22Rv1 (cell line): Measurements from ENCODE around the gene KLHDC8A.

Source experiments
- H3K27ac ChIP-seq: fragments of 450-650 bp; 2 replicates; pipeline ENCODE4 v1.5.1; 2017
- CTCF ChIP-seq: fragments of 450-650 bp; IDR thresholded peaks from 2 replicates; pipeline ENCODE4 v1.5.1; 2017; ENCODE audit warnings: mild to moderate bottlenecking
- ZFX ChIP-seq: fragments of 450-650 bp; IDR thresholded peaks from 2 replicates; pipeline ENCODE4 v1.6.1; 2017; ENCODE audit warnings: antibody characterized with exemption, borderline replicate concordance

KLHDC8A gene

GRCh38 chr1:205332015-205332791 lies 24.5 kb downstream of the KLHDC8A start:
- H3K27ac ChIP-seq, result no peak overlapping the region

GRCh38 chr1:205330150-205330549 lies 26.6 kb downstream of the KLHDC8A start:
- TF ChIP-seq ZFX (no peak), CTCF (no peak)
- H3K27ac ChIP-seq, result no peak overlapping the region

More at GRCh38 chr1:205332015-205332791, 24.5 kb downstream of the KLHDC8A start:
- no peak for TF ChIP-seq CTCF
- no peak for TF ChIP-seq ZFX

GRCh38 chr1:205329719-205330118 lies 27.0 kb downstream of the KLHDC8A start:
- no peak for TF ChIP-seq ZFX
- no peak for TF ChIP-seq CTCF
- H3K27ac ChIP-seq, result no peak overlapping the region

DNA sequence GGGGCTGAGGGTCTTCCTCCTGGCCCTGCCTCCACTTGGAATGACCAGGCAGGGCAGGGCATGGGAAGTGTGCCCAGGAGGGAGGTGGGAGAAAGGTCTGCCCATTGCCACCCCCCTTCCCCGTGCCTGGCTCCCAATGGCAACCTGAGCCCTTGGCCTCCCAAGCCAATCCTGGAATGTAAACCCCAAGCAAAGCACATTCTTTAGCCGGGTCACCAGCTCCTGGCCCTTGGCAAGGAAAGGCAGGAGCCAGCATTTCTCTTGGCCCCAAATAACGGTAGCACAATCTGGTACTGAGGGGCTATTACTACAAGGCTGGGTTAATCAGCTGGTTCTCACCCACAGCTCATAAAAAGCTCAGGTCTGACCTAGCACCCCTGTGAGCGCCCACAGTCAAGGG lies 28.2 kb downstream of the KLHDC8A start:
- H3K27ac ChIP-seq, result no peak overlapping the region
- TF ChIP-seq CTCF (no peak), ZFX (no peak)

DNA sequence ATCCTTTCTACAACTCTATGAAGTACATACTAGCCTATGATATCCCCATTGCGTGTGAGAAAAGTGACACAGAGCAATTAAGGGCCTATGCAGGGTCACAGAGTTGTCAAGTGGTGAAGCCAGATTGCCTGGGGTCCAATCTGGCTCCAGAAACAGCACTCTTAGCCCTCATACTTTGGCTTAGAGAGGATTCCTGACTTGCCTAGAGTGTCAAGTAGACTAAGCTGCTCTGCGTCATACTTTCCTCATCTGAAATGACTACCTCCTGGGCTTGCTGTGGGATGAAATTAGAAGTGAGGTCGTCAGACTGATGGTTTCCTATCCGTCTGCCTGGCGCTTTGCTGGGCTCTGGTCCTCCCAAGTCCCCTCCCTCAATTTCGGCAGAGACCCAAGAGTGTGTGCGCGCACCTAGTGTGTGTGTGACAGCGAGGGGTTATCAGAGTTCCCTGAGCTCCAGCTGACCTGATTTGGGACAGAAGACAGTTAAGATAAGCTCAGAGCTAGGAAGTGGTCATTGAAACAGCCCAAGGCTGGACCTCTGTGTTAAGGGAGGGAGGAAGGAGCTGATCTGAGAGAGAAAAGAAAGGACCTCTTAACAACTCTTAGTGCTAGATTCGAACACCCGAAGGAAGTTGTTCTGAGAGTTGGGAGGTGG lies 29.8 kb downstream of the KLHDC8A start:
- TF ChIP-seq ZFX (no peak), CTCF (no peak)

GRCh38 chr1:205325334-205325884 lies 31.3 kb downstream of the KLHDC8A start:
- H3K27ac ChIP-seq, result no peak overlapping the region
- peak; percentile 83 for TF ChIP-seq CTCF
- TF ChIP-seq ZFX, result no peak

More for the DNA sequence above, 29.8 kb downstream of the KLHDC8A start:
- no peak overlapping the region for H3K27ac ChIP-seq

DNA sequence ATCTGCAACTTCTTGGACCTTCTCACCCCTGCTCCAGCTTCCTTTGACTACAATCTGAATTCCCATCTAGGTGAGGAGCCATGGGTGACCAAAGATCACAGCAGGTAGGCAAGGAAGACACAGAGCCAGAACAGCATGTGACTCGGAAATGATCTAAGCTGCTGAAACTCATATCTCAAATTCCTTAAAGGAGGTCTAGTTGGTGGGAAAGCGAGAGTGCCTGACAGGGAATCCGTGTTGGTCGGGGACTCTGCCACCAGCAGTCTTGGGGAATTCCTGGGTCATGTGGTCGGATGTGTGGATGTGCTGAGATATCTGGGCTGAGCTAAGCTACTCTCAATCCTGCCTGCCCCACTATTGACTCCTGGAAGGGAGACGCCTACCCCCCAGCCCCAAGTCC lies 31.9 kb downstream of the KLHDC8A start:
- TF ChIP-seq CTCF (no peak), ZFX (no peak)
- H3K27ac ChIP-seq, result no peak overlapping the region
